Small intestine (tissue), 7 donors: ENCODE measurements around the gene BTNL8. TPM values are rescaled to one million over a fixed set of nuclear protein-coding genes. Genes with fewer than 3 reads are reported as not detected.
"Not testable (repeated sequence)": the region's sequence is repeated elsewhere in the genome, so short reads cannot be mapped to it uniquely, and the experiment has no call there.

Source experiments
- DNase-seq, 2 donors: peaks; one replicate each; pipeline versions ENCODE4 v3.0.0 to v3.0.0-alpha.2; 2013
- FAIRE-seq: peaks from 2 replicates; lab custom pipeline; 2012; peaks lifted over from hg19 to GRCh38; lab: Jason Lieb, UNC
- H3K27ac ChIP-seq, 3 donors: one replicate each; pipeline ENCODE4 v1.5.1; 2013; ENCODE audit warnings: low read length in 2 of 3, mild to moderate bottlenecking in 2 of 3, control low read depth in 1 of 3, inconsistent platforms in 1 of 3, low read depth in 1 of 3, moderate library complexity in 1 of 3
- H3K27me3 ChIP-seq, 3 donors: one replicate each; pipeline ENCODE4 v1.6.1; 2013; ENCODE audit warnings: low read length in 3 of 3, inconsistent platforms in 1 of 3; ENCODE audit not compliant: control insufficient read depth in 3 of 3, insufficient read depth in 3 of 3
- H3K36me3 ChIP-seq, 3 donors: one replicate each; pipeline ENCODE4 v1.6.1; 2013; ENCODE audit warnings: low read length in 3 of 3, inconsistent platforms in 1 of 3, low read depth in 1 of 3, mild to moderate bottlenecking in 1 of 3, moderate library complexity in 1 of 3; ENCODE audit not compliant: control insufficient read depth in 3 of 3, insufficient read depth in 2 of 3
- H3K4me1 ChIP-seq, 3 donors: one replicate each; pipeline ENCODE4 v1.6.1; 2013; ENCODE audit warnings: low read length in 2 of 3, inconsistent platforms in 1 of 3, low read depth in 1 of 3, mild to moderate bottlenecking in 1 of 3, moderate library complexity in 1 of 3; ENCODE audit not compliant: control insufficient read depth in 3 of 3, insufficient read depth in 2 of 3
- H3K4me3 ChIP-seq, 3 donors: one replicate each; pipeline ENCODE4 v1.5.1; 2013; ENCODE audit warnings: low read length in 3 of 3, control low read depth in 1 of 3, inconsistent platforms in 1 of 3, low read depth in 1 of 3, mild to moderate bottlenecking in 1 of 3, moderate library complexity in 1 of 3
- H3K9me3 ChIP-seq, 2 donors: one replicate each; pipeline ENCODE4 v1.6.1; 2013; ENCODE audit warnings: low read depth in 1 of 2, low read length in 1 of 2; ENCODE audit not compliant: control insufficient read depth in 2 of 2, insufficient read depth in 1 of 2
- WGBS, 3 donors: extraction: QIAGEN DNeasy Blood & Tissue Kit; methylation state at CpG; one replicate each; pipeline ENCODE4 v1.1.7; 2013; 5-methylcytosine and 5-hydroxymethylcytosine counted together
- polyA plus RNA-seq, 4 donors: library from polyadenylated mRNA; stranded (reverse) in 3 of 4; unstranded in 1 of 4; fragments of 200-250 nt in 3 of 4; fragments of 120-200 nt in 1 of 4; gene quantifications; one replicate each; pipeline versions ENCODE4 v1.2.1 to v1.2.3, GENCODE V29; 2013
- donor health status: healthy with polysubstance abuse.
- donor health status: control.
- donor health status: control.
- donor health status: Bipolar disorder and iron deficiency.
- donor health status: healthy.

BTNL8 gene
- polyA plus RNA-seq, 4 donors = 53.8 to 192 (median 84.5) TPM

DNA sequence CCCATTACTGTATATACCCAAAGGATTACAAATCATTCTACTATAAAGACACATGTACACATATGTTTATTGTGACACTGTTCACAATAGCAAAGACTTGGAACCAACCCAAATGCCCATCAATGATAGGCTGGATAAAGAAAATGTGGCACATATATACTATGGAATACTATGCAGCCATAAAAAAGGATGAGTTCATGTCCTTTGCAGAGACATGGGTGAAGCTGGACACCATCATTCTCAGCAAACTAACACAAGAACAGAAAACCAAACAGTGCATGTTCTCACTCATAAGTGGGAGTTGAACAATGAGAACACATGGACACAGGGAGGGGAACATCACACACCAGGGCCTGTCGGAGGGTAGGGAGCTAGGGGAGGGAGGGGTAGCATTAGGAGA lies 3.6 kb upstream of the BTNL8 start:
- WGBS, 3 donors = 89 to 100% (median 93%) methylated on average over 1 of the region's 1 CpG
- not testable (repeated sequence) for H3K27me3 ChIP-seq, H3K4me1 ChIP-seq, H3K27ac ChIP-seq, H3K9me3 ChIP-seq, DNase-seq, H3K4me3 ChIP-seq, FAIRE-seq, H3K36me3 ChIP-seq

DNA sequence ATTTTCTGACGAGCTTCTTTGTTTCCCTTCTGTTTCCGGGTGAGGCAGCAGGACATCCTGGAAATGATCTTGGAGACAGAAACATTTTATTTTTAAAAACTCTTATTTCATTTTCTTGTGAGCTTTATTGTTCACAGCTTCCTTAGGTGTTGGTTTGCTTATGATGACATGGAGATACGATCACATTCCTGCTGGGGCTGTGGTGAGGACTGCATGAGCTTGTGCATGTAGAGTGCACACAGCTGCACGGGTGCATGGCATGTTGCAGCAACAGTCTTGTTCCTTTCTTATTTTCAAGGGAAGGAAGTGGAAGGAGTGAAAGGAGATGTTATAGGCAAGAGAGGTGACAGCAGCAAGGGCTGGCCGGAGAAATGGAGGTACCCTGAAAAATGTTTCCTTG lies 1.2 kb downstream of the BTNL8 start:
- FAIRE-seq = no peak
- no peak overlapping the region for H3K27ac ChIP-seq
- H3K4me1 ChIP-seq = peaks cover 2 to 9% (median 5%) of the 10 kb centered on the region in 3 donors
- H3K36me3 ChIP-seq = peaks cover 0 to 5% (median 2%) of the 10 kb centered on the region in 3 donors
- peak in 1 of 2 donors; percentile 35 for DNase-seq
- peak overlapping the region in 2 of 3 donors; percentile 66 to 78 for H3K4me3 ChIP-seq
- H3K27me3 ChIP-seq = no peaks in the 10 kb centered on the region
- 32 to 60% (median 44%) methylated on average over 5 of the region's 5 CpGs for WGBS, 3 donors
- H3K9me3 ChIP-seq = peaks cover 0 to 4% of the 10 kb centered on the region in 2 donors

DNA sequence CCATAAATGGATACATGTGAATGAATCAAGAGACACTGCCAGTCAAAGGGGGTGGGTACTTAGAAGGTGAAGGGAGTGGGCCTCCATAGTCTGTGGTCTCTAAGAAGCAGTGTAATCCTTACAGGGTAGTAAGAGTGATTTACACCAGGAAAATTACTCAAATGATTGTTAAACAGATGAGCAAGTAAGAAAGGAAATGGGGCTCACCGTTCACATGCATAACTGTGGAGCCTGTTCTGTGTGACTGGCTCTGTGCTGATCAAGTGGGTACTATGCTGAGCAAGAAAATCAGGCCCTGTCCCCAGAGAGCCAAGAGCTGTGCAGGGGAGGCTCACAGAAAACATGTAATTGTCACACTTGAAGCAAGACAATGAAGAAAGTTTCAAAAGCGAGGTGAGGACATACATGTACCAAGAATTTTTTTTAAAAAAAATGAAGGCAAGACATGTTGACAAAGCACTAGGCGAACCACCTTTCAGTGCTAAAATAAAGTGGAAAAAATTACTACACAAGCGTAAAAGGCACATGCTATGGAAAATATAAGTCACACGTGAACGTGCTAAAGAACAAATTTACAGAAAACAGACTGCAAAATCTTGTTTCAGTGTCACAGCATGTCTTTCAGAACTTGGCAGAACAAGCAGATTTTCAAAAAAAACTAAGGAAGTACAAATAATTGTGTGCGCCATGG lies 2.5 kb downstream of the BTNL8 start:
- H3K27me3 ChIP-seq = no peaks in the 10 kb centered on the region
- no peak overlapping the region for H3K27ac ChIP-seq
- WGBS, 3 donors = 78 to 87% (median 78%) methylated on average over 7 of the region's 7 CpGs
- FAIRE-seq (no peak), DNase-seq (no peak)
- peak overlapping the region in 2 of 3 donors; percentile 66 to 78 for H3K4me3 ChIP-seq
- peaks cover 2 to 9% (median 5%) of the 10 kb centered on the region in 3 donors for H3K4me1 ChIP-seq
- peaks cover 0 to 4% of the 10 kb centered on the region in 2 donors for H3K9me3 ChIP-seq
- peaks cover 0 to 5% (median 2%) of the 10 kb centered on the region in 3 donors for H3K36me3 ChIP-seq

GRCh38 chr5:180908400-180908799 lies 9.4 kb downstream of the BTNL8 start:
- peaks cover 4 to 21% (median 20%) of the 10 kb centered on the region in 3 donors for H3K36me3 ChIP-seq
- H3K9me3 ChIP-seq = peaks cover 0 to 6% of the 10 kb centered on the region in 2 donors
- WGBS, 3 donors = 86 to 98% (median 93%) methylated on average over 9 of the region's 9 CpGs
- H3K27ac ChIP-seq = no peak overlapping the region
- DNase-seq (no peak), FAIRE-seq (no peak)
- peaks cover 0 to 4% (median 0%) of the 10 kb centered on the region in 3 donors for H3K4me1 ChIP-seq
- no peak overlapping the region for H3K4me3 ChIP-seq
- H3K27me3 ChIP-seq = no peaks in the 10 kb centered on the region

GRCh38 chr5:180908998-180909731 lies 10.2 kb downstream of the BTNL8 start:
- Histone ChIP-seq H3K27me3 (no peaks in the 10 kb centered on the region), H3K4me3 (no peak overlapping the region), H3K4me1 (peaks cover 0 to 4% (median 0%) of the 10 kb centered on the region in 3 donors), H3K36me3 (peaks cover 4 to 25% (median 24%) of the 10 kb centered on the region in 3 donors), H3K27ac (peak overlapping the region in 1 of 3 donors; percentile 41), H3K9me3 (peaks cover 0 to 10% of the 10 kb centered on the region in 2 donors)
- DNase-seq (no peak), FAIRE-seq (no peak)
- WGBS, 3 donors = 62 to 80% (median 68%) methylated on average over 9 of the region's 9 CpGs

- no peak for FAIRE-seq
- 57 to 69% (median 69%) methylated on average over 5 of the region's 5 CpGs for WGBS, 3 donors
These were observed 10.8 kb downstream of the BTNL8 start for GRCh38 chr5:180909782-180910181.

DNA sequence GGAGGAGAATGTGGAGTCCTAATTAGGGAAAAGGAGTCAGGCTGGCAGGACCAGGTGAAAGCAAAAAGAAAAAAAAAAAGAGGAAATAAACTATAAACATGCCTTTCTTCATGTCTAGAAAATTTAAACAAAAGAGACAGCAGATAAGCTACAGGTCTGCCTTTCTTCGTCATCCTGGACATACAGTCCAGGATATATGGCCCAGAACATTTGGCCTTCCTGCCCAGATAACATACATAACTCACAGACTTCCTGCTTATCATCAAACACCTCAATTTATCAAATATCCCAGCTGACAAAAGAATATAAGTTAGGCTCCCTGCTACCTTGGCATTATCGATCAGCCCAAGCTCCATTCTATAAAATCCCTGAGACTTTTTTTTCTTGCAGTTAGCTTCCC lies 11.2 kb downstream of the BTNL8 start:
- Histone ChIP-seq H3K27ac (peak overlapping the region in 2 of 3 donors; percentile 2 to 23), H3K4me1 (peaks cover 0 to 4% (median 0%) of the 10 kb centered on the region in 3 donors), H3K36me3 (peaks cover 5 to 31% (median 26%) of the 10 kb centered on the region in 3 donors), H3K9me3 (peaks cover 0 to 16% of the 10 kb centered on the region in 2 donors), H3K27me3 (no peaks in the 10 kb centered on the region), H3K4me3 (no peak overlapping the region)
- DNase-seq = no peak
- no peak for FAIRE-seq
- 28 to 61% (median 51%) methylated on average over 2 of the region's 2 CpGs for WGBS, 3 donors

More at GRCh38 chr5:180909782-180910181, 10.8 kb downstream of the BTNL8 start:
- peak overlapping the region in 2 of 3 donors; percentile 2 to 23 for H3K27ac ChIP-seq
- H3K36me3 ChIP-seq = peaks cover 4 to 27% (median 24%) of the 10 kb centered on the region in 3 donors
- no peaks in the 10 kb centered on the region for H3K27me3 ChIP-seq
- H3K9me3 ChIP-seq = peaks cover 0 to 12% of the 10 kb centered on the region in 2 donors
- no peak overlapping the region for H3K4me3 ChIP-seq
- peaks cover 0 to 4% (median 0%) of the 10 kb centered on the region in 3 donors for H3K4me1 ChIP-seq
- no peak for DNase-seq

DNA sequence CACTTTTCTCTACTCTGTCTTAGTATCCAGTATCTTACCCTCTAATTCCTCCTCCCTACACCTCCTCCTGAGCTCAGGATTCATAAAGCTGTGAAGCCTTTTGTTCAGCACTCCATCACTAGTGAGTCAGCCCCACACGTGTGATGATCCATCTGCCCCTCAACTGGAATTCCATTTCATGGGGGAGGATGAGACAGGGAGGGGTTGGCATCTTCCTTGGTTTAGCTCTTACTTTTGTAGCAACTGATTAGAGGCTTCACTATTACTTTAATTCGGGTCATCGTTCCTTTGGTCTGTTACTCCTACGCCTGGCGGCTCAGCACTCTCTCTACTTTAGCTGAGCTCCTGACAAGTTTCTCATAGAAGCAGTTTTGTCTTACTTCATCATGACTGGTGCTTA lies 11.8 kb downstream of the BTNL8 start:
- Histone ChIP-seq H3K4me1 (peaks cover 0 to 4% (median 0%) of the 10 kb centered on the region in 3 donors), H3K27me3 (no peaks in the 10 kb centered on the region), H3K9me3 (peaks cover 0 to 18% of the 10 kb centered on the region in 2 donors), H3K36me3 (peaks cover 5 to 34% (median 29%) of the 10 kb centered on the region in 3 donors), H3K27ac (no peak overlapping the region), H3K4me3 (no peak overlapping the region)
- DNase-seq (no peak), FAIRE-seq (no peak)
- 86 to 93% (median 92%) methylated on average over 5 of the region's 5 CpGs for WGBS, 3 donors
